ENCODE data around the gene ATAD3C.
"Not testable (repeated sequence)": the region's sequence is repeated elsewhere in the genome, so short reads cannot be mapped to it uniquely, and the experiment has no call there.

Gene ATAD3C

GRCh38 chr1:1419363-1419812, 30.1 kb upstream of the ATAD3C start:
- no peak for DNase-seq (ENCODE audit: low read depth, low spot score)

DNA sequence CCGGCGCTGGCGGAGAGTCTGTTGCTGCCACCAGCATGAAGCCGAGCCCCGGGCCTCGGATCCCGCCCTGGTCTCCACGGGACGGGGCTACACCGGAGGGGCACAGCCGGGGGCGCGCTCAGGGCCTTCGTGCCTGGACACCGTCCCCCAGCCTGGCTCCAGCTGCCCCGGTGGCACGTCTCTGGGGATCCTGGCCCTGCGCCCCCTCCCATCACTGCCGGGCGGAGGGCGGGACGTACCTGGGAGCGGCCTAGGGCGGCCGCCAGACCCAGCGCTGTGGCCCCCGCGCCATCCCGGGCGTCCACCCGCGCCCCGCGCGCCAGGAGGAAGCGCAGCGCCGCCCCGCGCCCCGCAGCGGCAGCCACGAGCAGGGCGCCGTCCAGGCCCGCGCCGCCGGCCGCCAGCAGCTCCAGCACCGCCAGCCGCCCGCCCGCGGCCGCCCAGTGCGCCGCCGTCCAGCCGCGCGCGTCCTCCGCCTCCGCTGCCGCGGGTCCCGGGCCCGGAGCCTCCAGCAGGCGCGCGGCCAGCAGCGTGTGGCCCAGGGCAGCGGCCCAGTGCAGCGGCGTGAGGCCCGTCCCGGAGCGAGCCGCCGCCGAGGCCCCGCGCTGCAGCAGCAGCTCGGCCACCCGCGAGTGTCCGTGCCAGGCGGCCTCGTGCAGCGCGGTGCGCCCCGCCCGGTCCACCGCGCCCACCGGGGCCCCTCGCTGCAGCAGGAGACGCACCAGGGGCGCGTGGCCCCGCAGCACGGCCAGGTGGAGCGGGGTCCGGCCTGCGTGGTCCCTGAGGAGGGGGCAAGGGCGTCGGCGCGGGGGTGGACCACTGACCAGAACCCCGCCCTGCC, 29.5 kb upstream of the ATAD3C start:
- no peak for DNase-seq (ENCODE audit: low read depth, low spot score)

GRCh38 chr1:1420654-1421141, 28.8 kb upstream of the ATAD3C start:
- no peak for DNase-seq (ENCODE audit: low read depth, low spot score)

DNA sequence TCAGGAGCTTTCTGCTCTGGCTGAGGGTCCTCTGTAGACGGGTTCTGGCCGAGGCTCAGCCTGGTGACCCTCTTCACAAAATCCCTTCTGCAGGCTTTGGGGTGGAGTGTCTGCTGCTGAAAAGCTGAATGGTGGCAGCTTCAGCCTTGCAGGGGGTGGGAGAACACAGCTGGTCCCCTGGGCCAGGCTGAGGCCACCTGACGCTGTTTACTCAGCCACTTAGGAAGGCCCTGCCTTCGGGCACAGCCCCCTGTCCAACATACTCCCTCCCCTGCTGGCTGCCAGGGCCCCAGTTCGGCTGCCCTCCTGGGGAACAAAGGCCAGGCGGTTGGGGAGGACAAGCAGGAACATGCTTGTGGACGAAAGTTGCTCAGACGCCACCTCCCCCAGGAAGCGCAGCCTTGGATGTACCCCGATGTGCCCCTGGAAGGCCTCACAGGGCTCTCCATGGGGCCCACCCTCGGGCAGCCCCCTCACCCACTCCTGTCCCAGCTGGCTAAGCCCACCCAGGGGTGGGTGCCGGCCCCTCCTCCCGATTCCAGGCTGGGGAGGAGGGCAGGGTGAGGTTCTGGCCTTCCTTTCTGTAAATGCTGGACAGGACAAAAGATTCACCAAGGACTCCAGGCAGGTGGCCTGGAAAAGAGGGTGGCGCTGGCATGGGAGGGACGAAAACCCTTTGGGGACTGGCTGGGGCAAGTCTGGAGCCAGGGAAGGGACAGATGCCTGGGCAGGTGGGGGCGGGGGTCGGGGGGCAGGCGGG, 28.2 kb upstream of the ATAD3C start, which contains the start of gene ANKRD65:
Gene ANKRD65, minus strand, starts transcription at position 130 of the 760 bp plus-strand sequence. CDS start 271 bp downstream, outside the sequence.
- no peak for DNase-seq (ENCODE audit: low read depth, low spot score)

DNA sequence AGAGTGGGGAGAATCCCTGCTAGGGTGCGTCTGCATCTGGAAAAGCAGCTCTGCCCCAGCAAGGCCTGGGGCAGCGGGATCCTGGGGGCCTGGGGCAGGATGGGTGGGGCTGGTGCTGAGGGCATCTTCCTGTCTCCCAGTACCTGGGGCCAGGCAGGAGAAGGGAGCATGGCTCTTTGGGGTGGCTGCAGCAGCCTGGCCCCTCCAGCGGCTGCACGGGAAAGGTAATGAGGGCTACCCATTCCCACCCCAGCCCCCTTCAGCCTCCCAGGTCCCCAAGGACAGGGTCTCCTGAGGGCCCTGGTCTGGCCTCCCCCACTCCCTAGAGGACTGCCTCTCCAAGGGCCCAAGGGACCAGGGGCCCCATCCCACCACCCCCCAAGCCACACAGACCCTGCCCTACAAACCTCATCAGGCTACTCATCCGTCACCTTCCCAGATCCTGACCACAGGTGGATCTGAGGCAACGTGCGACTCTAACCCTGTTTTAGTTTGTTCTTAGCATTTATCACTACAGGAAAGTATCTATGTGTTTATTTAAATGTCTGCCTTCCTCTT, 27.5 kb upstream of the ATAD3C start:
- no peak for DNase-seq (ENCODE audit: low read depth, low spot score)

GRCh38 chr1:1422465-1423244, 26.8 kb upstream of the ATAD3C start:
- DNase-seq (ENCODE audit: low read depth, low spot score): no peak

DNA sequence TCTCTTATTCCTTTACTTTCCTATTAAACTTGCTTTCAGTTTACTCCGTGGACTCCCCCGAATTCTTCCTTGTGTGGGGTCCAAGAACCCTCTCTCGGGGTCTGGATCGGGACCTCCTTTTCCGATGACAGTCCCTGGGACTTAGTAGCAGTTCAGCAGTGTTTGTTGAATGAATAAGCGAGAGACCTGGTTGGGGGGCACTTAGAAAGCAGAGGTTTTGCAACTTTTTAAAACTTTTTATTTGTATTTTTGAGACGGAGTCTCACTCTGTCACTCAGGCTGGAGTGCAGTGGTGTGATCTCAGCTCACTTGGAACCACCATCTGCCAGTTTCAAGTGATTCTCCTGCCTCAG, 26.3 kb upstream of the ATAD3C start:
- no peak for DNase-seq (ENCODE audit: low read depth, low spot score)

DNA sequence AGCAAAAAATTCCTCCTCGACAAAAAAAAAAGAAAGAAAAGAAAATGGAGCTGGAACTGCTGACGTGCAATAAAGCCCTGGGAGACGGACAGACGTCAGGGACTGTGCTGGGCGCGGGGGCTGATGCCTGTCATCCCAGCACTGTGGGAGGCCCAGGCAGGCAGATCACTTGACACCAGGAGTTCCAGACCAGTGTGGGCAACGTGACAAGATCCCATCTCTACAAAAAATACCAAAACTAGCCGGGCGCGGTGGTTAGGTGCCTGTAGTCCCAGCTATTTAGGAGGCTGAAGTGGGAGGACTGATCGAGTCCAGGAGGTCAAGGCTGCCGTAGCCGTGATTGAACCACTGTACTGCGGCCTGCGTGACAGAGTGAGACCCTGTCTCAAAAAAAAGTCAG, 24.8 kb upstream of the ATAD3C start:
- DNase-seq (ENCODE audit: low read depth, low spot score): no peak

DNA sequence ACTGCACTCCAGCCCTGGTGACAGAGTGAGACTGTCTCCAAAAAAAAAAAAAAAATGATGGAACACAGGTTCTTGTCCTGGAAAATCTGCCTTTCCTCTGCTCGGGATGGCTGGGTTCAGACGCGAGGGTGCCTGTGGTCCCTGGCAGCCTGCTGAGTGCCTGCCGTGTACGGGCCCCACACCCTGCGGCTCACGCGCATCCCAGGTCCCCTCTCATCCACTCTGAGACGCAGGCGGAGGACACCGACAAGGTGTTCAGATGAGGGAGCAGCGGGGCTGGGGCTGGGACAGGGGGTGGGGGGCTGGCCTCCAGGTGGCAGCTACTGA, 24.1 kb upstream of the ATAD3C start:
- no peak for DNase-seq (ENCODE audit: low read depth, low spot score)

DNA sequence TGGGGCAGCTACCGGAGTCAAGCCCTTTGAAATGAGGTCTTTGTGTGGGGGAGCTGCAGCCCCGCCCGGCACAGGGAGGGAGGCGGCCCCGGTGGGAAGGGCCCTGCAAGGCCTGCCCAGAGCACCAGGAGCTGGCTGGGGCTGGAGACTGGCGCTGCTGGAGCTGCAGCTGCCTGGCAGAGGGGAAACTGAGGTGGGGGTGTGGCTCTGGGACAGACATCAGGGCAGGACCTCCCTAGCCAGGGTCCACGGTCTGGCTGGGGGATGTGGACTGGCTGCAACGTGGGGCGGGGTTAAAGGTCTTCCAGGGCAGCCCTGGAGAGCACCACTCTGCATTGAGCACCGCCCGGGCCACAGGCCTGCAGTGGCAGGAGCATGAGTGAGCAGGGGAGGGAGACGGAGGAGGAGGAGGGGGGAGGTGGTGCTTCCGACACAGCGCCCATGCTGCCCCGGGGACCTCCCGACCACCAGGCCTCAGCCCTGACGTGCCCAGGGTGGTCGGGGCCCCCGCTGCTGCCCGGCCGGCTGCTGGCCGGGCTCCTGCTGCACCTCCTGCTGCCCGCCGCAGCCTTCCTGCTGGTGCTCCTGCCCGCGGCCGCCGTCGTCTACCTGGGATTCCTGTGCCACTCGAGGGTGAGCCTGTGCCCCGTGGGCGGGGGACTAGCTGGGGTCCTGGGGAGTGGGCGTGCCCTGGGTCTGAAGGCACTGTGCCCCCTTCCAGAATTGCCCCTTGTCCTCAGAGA, 23.6 kb upstream of the ATAD3C start:
- DNase-seq (ENCODE audit: low read depth, low spot score): no peak

- DNase-seq (ENCODE audit: low read depth, low spot score): no peak
Measured at GRCh38 chr1:1426496-1427105, 22.9 kb upstream of the ATAD3C start.

GRCh38 chr1:1427106-1427819, 22.2 kb upstream of the ATAD3C start:
- no peak for DNase-seq (ENCODE audit: low read depth, low spot score)

- no peak for DNase-seq (ENCODE audit: low read depth, low spot score)
Measured at GRCh38 chr1:1427820-1428148, 21.7 kb upstream of the ATAD3C start.

DNA sequence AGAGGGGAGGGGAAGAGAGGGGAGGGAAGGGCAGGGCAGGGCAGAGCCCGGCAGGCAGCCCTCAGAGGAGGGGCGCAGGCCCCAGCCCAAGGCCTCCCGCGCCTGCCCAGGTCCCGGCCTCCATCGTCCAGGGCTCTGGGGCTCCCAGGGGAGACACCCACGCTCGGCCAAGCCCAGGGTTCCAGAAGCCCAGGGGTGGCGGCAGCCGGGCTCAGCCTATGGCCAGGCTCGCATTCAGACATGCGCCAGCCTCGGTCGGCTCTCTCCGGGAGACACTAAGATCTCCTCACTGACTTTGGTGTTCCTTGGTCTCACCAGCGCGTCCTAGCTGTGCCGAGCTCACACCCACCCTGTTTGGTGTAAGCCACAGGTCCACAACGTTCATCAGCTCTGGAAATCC, 21.3 kb upstream of the ATAD3C start:
- no peak for DNase-seq (ENCODE audit: low read depth, low spot score)

DNA sequence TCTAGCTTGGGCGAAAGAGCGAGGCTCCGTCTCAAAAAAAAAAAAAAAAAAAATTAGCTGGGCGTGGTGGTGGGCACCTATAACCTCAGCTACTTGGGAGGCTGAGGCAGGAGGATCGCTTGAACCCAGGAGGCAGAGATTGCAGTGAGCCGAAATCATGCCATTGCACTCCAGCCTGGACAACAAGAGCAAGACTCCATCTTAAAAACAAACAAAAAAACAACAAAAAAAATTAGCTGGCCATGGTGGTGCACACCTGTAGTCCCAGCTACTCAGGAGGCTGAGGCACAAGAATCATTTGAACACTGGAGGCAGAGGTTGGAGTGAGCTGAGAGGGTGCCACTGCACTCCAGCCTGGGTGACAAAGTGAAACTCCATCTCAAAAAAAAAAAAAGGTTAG, 20.5 kb upstream of the ATAD3C start:
- DNase-seq (ENCODE audit: low read depth, low spot score): not testable (repeated sequence)

- DNase-seq (ENCODE audit: low read depth, low spot score): no peak
Measured at GRCh38 chr1:1429671-1430073, 19.8 kb upstream of the ATAD3C start.

- no peak for DNase-seq (ENCODE audit: low read depth, low spot score)
Measured at GRCh38 chr1:1430114-1430982, 19.1 kb upstream of the ATAD3C start.

GRCh38 chr1:1430992-1431844, 18.3 kb upstream of the ATAD3C start:
- DNase-seq (ENCODE audit: low read depth, low spot score): no peak
